Measurements from ENCODE around the gene CARMIL1. TPM values are rescaled to one million over a fixed set of nuclear protein-coding genes. Genes with fewer than 3 reads are reported as not detected.

The CARMIL1 gene
- total and polyA plus RNA-seq, 2 of the 8 experiments (the other 6 are each of a cell fraction or from before 2014, with no cell fraction given), result 20.3 to 40.4 TPM

GRCh38 chr6:25404693-25405169 is 125.6 kb downstream of the CARMIL1 start:
- TF ChIP-seq SP4 (IDR thresholded peaks at IDR 0.05; ENCODE audit: low read length), result no peak
- no peak for TF ChIP-seq GABPA (IDR thresholded peaks at IDR 0.05; ENCODE audit: borderline replicate concordance, insufficient read depth, low read length)
- TF ChIP-seq HDAC2 (IDR thresholded peaks at IDR 0.05; ENCODE audit: borderline replicate concordance in 1 of 2, low read depth in 2 of 2, low read length in 2 of 2), result no peak
- TF ChIP-seq BCL11A (IDR thresholded peaks at IDR 0.05; ENCODE audit: low read depth in 2 of 2, low read length in 2 of 2), result no peak
- TF ChIP-seq CTBP2 (IDR thresholded peaks at IDR 0.05; ENCODE audit: borderline replicate concordance, insufficient read depth, insufficient read length, low read length), result no peak
- TF ChIP-seq ATF3 (IDR thresholded peaks at IDR 0.05; ENCODE audit: insufficient read depth, low read depth, low read length), result no peak
- no peak for TF ChIP-seq JUN (IDR thresholded peaks at IDR 0.05; ENCODE audit: low read depth, low read length)
- TF ChIP-seq SIX5 (IDR thresholded peaks at IDR 0.05; ENCODE audit: low read depth, low read length), result no peak
- TF ChIP-seq TEAD4 (IDR thresholded peaks at IDR 0.05; ENCODE audit: low read depth, low read length), result no peak
- no peak for FAIRE-seq
- no peak overlapping the region for H3K4me3 ChIP-seq (ENCODE audit: extremely low read depth in 1 of 4, insufficient read depth in 2 of 4, low read depth in 3 of 4, low read length in 4 of 4)
- no peaks in the 10 kb centered on the region for H3K36me3 ChIP-seq (ENCODE audit: control insufficient read depth in 2 of 4, insufficient read depth in 4 of 4, low read length in 3 of 4)
- H3K79me1 ChIP-seq (ENCODE audit: low read depth, low read length), result peaks cover 8% of the 10 kb centered on the region
- no peak overlapping the region for H4K91ac ChIP-seq (replicated peaks; ENCODE audit: insufficient read length, low read length)
- no peak overlapping the region for H2BK5ac ChIP-seq (ENCODE audit: low read depth, low read length)
- H3K4me2 ChIP-seq (ENCODE audit: insufficient read depth in 1 of 2, low read depth in 2 of 2, low read length in 2 of 2), result no peak overlapping the region
- no peak overlapping the region for H3K27ac ChIP-seq (ENCODE audit: low read depth, low read length)
- no peak overlapping the region for H4K5ac ChIP-seq (ENCODE audit: insufficient read length, low read depth, low read length)
- H3K56ac ChIP-seq (replicated peaks; ENCODE audit: insufficient read length, low read depth, low read length), result no peak overlapping the region
- no peak overlapping the region for H2BK15ac ChIP-seq (ENCODE audit: low read length)
- H4K8ac ChIP-seq (ENCODE audit: extremely low read depth, insufficient read depth, low read length), result no peak overlapping the region
- no peak overlapping the region for H3K18ac ChIP-seq (ENCODE audit: extremely low read depth, low read length)
- no peak for DNase-seq (ENCODE audit: low read depth in 1 of 2, low spot score in 2 of 2)
- ChIA-PET CTCF (ENCODE audit: partially characterized antibody) (interaction anchor here (0.6 to 4.3 kb wide), 4 partner anchors 8 to 206 kb away, joined by 3 to 11 read pairs (median 6); no protein-coding TSS in a partner anchor), POLR2A (ENCODE audit: partially characterized antibody) (interaction anchor here (1.0 kb wide), 2 partner anchors 9 to 39 kb away, joined by 3 read pairs; no protein-coding TSS in a partner anchor)
- WGBS, 2 experiments (ENCODE audit: extremely low coverage in 1 of 2, insufficient coverage in 1 of 2, insufficient read length in 1 of 2, insufficient replicate concordance in 2 of 2, low coverage in 1 of 2, low lambda C conversion rate in 2 of 2, missing lambda C conversion rate in 1 of 2), result 76% methylated on average over 8 of the region's 8 CpGs; no CpG with 5 or more reads in 1 of the 2 experiments
- no peak overlapping the region for H2AFZ ChIP-seq (ENCODE audit: low read length)
- no peaks in the 10 kb centered on the region for H3K27me3 ChIP-seq (replicated peaks in 1 of 4; ENCODE audit: control insufficient read depth in 3 of 4, extremely low read depth in 1 of 4, insufficient read depth in 3 of 4, low read length in 3 of 4)
- H2AK5ac ChIP-seq (ENCODE audit: low read depth, low read length), result no peak overlapping the region
- peaks cover 0 to 81% of the 10 kb centered on the region in 2 experiments; a peak in 2 of 4 replicates for H3K79me2 ChIP-seq (ENCODE audit: control insufficient read depth in 1 of 2, insufficient read depth in 2 of 2, low read length in 2 of 2)
- no peak overlapping the region for H3K14ac ChIP-seq (ENCODE audit: insufficient read length)
- no peak overlapping the region for H2BK12ac ChIP-seq (ENCODE audit: low read depth, low read length)
- no peak overlapping the region for H2BK120ac ChIP-seq (replicated peaks; ENCODE audit: low read depth, low read length)
- H2BK20ac ChIP-seq (ENCODE audit: low read length), result no peak overlapping the region
- H3K9ac ChIP-seq (replicated peaks in 1 of 4; ENCODE audit: extremely low read depth in 1 of 4, low read depth in 3 of 4, low read length in 3 of 4), result no peak overlapping the region
- no peaks in the 10 kb centered on the region for H3K23me2 ChIP-seq (ENCODE audit: low read depth, low read length)
- H3K23ac ChIP-seq (ENCODE audit: insufficient read length), result no peak overlapping the region
- no peak overlapping the region for H3K4ac ChIP-seq (replicated peaks; ENCODE audit: insufficient read length, low read depth, low read length)
- peaks cover 0 to 22% (median 17%) of the 10 kb centered on the region in 4 experiments; a peak in 6 of 7 replicates for H3K4me1 ChIP-seq (replicated peaks in 1 of 4; ENCODE audit: control insufficient read depth in 3 of 4, insufficient read depth in 4 of 4, low read length in 3 of 4)
- H3K9me3 ChIP-seq (ENCODE audit: insufficient read depth in 2 of 2, low read depth in 1 of 2, low read length in 1 of 2), result no peaks in the 10 kb centered on the region
- no peaks in the 10 kb centered on the region for H4K20me1 ChIP-seq (replicated peaks in 1 of 2; ENCODE audit: control insufficient read depth in 1 of 2, insufficient read depth in 2 of 2, low read length in 2 of 2)

All from H1 (cell line).